H9 (cell line): ENCODE measurements around the gene DBN1. TPM values are rescaled to one million over a fixed set of nuclear protein-coding genes. Genes with fewer than 3 reads are reported as not detected.
A peak's percentile ranks its signal among the peaks of the same experiment; 100 is the strongest.

ENCODE experiments used
- DNase-seq: peaks from one replicate; pipeline ENCODE4 v3.0.0-alpha.2; 2017
- H2AFZ ChIP-seq: one replicate; pipeline ENCODE4 v1.6.1; 2013; ENCODE audit warnings: mild to moderate bottlenecking, low read length, control low read depth, moderate library complexity
- H2AK5ac ChIP-seq: 2 replicates; pipeline ENCODE4 v1.6.1; 2013; ENCODE audit warnings: low read length, control low read depth, mixed read lengths; ENCODE audit not compliant: insufficient read length
- H2BK120ac ChIP-seq: one replicate; pipeline ENCODE4 v1.6.1; 2013; ENCODE audit warnings: low read depth, mild to moderate bottlenecking, low read length, control low read depth, inconsistent platforms; ENCODE audit not compliant: poor library complexity, severe bottlenecking
- H2BK12ac ChIP-seq: 2 replicates; pipeline ENCODE4 v1.6.1; 2013; ENCODE audit warnings: low read length, control low read depth, mixed read lengths, low read depth; ENCODE audit not compliant: insufficient read length
- H2BK15ac ChIP-seq: 2 replicates; pipeline ENCODE4 v1.6.1; 2013; ENCODE audit warnings: low read depth, low read length, control low read depth
- H2BK20ac ChIP-seq: one replicate; pipeline ENCODE4 v1.6.1; 2013; ENCODE audit warnings: low read depth, mild to moderate bottlenecking, low read length, control low read depth, inconsistent platforms; ENCODE audit not compliant: poor library complexity, severe bottlenecking
- H2BK5ac ChIP-seq: 2 replicates; pipeline ENCODE4 v1.6.1; 2013; ENCODE audit warnings: low read length, control low read depth, mixed read lengths; ENCODE audit not compliant: insufficient read length
- H3K14ac ChIP-seq: 2 replicates; pipeline ENCODE4 v1.6.1; 2013; ENCODE audit warnings: low read length, control low read depth; ENCODE audit not compliant: insufficient read depth
- H3K18ac ChIP-seq: 2 replicates; pipeline ENCODE4 v1.6.1; 2013; ENCODE audit warnings: low read depth, mild to moderate bottlenecking, mixed read lengths, low read length, control low read depth; ENCODE audit not compliant: insufficient read length
- H3K23ac ChIP-seq: 2 replicates; pipeline ENCODE4 v1.6.1; 2013; ENCODE audit warnings: low read length, control low read depth, mixed read lengths, low read depth; ENCODE audit not compliant: insufficient read length
- H3K23me2 ChIP-seq: 2 replicates; pipeline ENCODE4 v1.6.1; 2013; ENCODE audit warnings: low read depth, mild to moderate bottlenecking, mixed read lengths, low read length, control low read depth; ENCODE audit not compliant: insufficient read length, poor library complexity, severe bottlenecking
- H3K27ac ChIP-seq: 2 replicates; pipeline ENCODE4 v1.5.1; 2013; ENCODE audit warnings: low read length, control low read depth, mixed read lengths, low read depth; ENCODE audit not compliant: insufficient read length
- H3K27me3 ChIP-seq: 2 replicates; pipeline ENCODE4 v1.6.1; 2013; ENCODE audit warnings: low read length, control low read depth, inconsistent platforms; ENCODE audit not compliant: insufficient read depth
- H3K4ac ChIP-seq: 2 replicates; pipeline ENCODE4 v1.6.1; 2013; ENCODE audit warnings: low read depth, mild to moderate bottlenecking, control low read depth, inconsistent platforms, low read length, moderate library complexity
- H3K4me1 ChIP-seq: 2 replicates; pipeline ENCODE4 v1.6.1; 2013; ENCODE audit warnings: low read length, control low read depth, inconsistent platforms; ENCODE audit not compliant: insufficient read depth
- H3K4me2 ChIP-seq: 2 replicates; pipeline ENCODE4 v1.6.1; 2013; ENCODE audit warnings: low read length, control low read depth, mixed read lengths; ENCODE audit not compliant: insufficient read length, insufficient read depth
- H3K56ac ChIP-seq: 2 replicates; pipeline ENCODE4 v1.6.1; 2013; ENCODE audit warnings: low read depth, mild to moderate bottlenecking, mixed read lengths, low read length, control low read depth; ENCODE audit not compliant: insufficient read length
- H3K79me1 ChIP-seq: 2 replicates; pipeline ENCODE4 v1.6.1; 2013; ENCODE audit warnings: low read depth, mild to moderate bottlenecking, moderate library complexity, low read length, control low read depth, inconsistent platforms; ENCODE audit not compliant: insufficient read depth, poor library complexity, severe bottlenecking
- H3K79me2 ChIP-seq: 2 replicates; pipeline ENCODE4 v1.6.1; 2013; ENCODE audit warnings: low read length, control low read depth, inconsistent platforms; ENCODE audit not compliant: insufficient read depth
- H3K9ac ChIP-seq: 2 replicates; pipeline ENCODE4 v1.6.1; 2013; ENCODE audit warnings: low read length, control low read depth, mixed read lengths; ENCODE audit not compliant: insufficient read length; ENCODE audit errors: extremely low read depth
- H3K9me3 ChIP-seq: one replicate; pipeline ENCODE4 v1.6.1; 2013; ENCODE audit warnings: low read depth, low read length, inconsistent platforms; ENCODE audit not compliant: control insufficient read depth
- H3T11ph ChIP-seq: one replicate; pipeline ENCODE4 v1.6.1; 2013; ENCODE audit warnings: mild to moderate bottlenecking, low read length, control low read depth, inconsistent platforms
- H4K20me1 ChIP-seq: one replicate; pipeline ENCODE4 v1.6.1; 2013; ENCODE audit not compliant: control insufficient read depth, insufficient read length, insufficient read depth
- H4K5ac ChIP-seq: 2 replicates; pipeline ENCODE4 v1.6.1; 2013; ENCODE audit warnings: low read depth, mild to moderate bottlenecking, mixed read lengths, low read length, control low read depth; ENCODE audit not compliant: insufficient read length
- H4K8ac ChIP-seq: replicated peaks from 2 replicates; pipeline ENCODE4 v1.6.1; 2013; ENCODE audit warnings: low read length, control low read depth, mixed read lengths, low read depth; ENCODE audit not compliant: insufficient read length
- H4K91ac ChIP-seq: 2 replicates; pipeline ENCODE4 v1.6.1; 2013; ENCODE audit warnings: low read depth, mild to moderate bottlenecking, moderate library complexity, mixed read lengths, low read length, control low read depth; ENCODE audit not compliant: insufficient read length
- H3K27ac Mint-ChIP-seq, 3 experiments: 2 replicates in 2 of 3; 3 replicates in 1 of 3; pipeline ENCODE4 v1.8.0; 2020 to 2021; ENCODE audit warnings: mixed read lengths in 3 of 3, mild to moderate bottlenecking in 1 of 3, moderate library complexity in 1 of 3
- H3K27me3 Mint-ChIP-seq: 2 replicates; pipeline ENCODE4 v1.8.0; 2021; ENCODE audit warnings: low read depth, mild to moderate bottlenecking, moderate library complexity, mixed read lengths
- H3K36me3 Mint-ChIP-seq, 3 experiments: 2 replicates in 2 of 3; 3 replicates in 1 of 3; pipeline ENCODE4 v1.8.0; 2020 to 2021; ENCODE audit warnings: low read depth in 3 of 3, mixed read lengths in 3 of 3; ENCODE audit not compliant: insufficient read depth in 1 of 3
- H3K4me1 Mint-ChIP-seq, 2 experiments: 2 replicates each; pipeline ENCODE4 v1.8.0; 2020; ENCODE audit warnings: mixed read lengths in 2 of 2
- H3K4me3 Mint-ChIP-seq, 2 experiments: 2 replicates in 1 of 2; 3 replicates in 1 of 2; pipeline ENCODE4 v1.8.0; 2020 to 2021; ENCODE audit warnings: mild to moderate bottlenecking in 2 of 2, mixed read lengths in 2 of 2, moderate library complexity in 1 of 2
- H3K9me3 Mint-ChIP-seq, 2 experiments: 2 replicates in 1 of 2; 3 replicates in 1 of 2; pipeline ENCODE4 v1.8.0; 2020; ENCODE audit warnings: mild to moderate bottlenecking in 2 of 2, mixed read lengths in 2 of 2, moderate library complexity in 1 of 2
- CTCF ChIP-seq: fragments of 200-600 bp; sonication (generic); conservative IDR thresholded peaks from 3 replicates; pipeline ENCODE4 v1.8.0; 2021; ENCODE audit warnings: antibody characterized with exemption, mild to moderate bottlenecking
- WGBS: extraction: QIAGEN DNeasy Blood & Tissue Kit; methylation state at CpG from one replicate; pipeline ENCODE4 v1.1.7; 2013; ENCODE audit warnings: missing lambda C conversion rate, low lambda C conversion rate, mixed read lengths; ENCODE audit not compliant: insufficient read length; ENCODE audit errors: extremely low coverage; 5-methylcytosine and 5-hydroxymethylcytosine counted together
- total RNA-seq: library from RNA; stranded (reverse); gene quantifications from 2 replicates; pipeline ENCODE4 v1.2.1, GENCODE V29; 2021

DBN1 gene
- total RNA-seq, 1 experiment from 2014 or later: 340 TPM

DNA sequence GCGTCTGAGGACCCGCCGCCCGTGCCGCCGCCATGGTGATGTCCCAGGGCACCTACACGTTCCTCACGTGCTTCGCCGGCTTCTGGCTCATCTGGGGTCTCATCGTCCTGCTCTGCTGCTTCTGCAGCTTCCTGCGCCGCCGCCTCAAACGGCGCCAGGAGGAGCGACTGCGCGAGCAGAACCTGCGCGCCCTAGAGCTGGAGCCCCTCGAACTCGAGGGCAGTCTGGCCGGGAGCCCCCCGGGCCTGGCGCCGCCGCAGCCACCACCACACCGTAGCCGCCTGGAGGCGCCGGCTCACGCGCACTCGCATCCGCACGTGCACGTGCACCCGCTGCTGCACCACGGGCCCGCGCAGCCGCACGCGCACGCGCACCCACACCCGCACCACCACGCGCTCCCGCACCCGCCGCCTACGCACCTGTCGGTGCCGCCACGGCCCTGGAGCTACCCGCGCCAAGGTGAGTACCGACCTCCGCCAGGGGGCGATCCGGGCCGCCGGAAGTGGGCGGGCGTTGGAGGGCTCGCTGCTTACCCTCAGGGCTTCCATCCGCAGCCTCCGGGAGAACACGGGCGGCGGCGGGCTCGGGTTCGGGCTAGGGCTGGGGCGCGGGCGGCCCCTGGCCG is 18.3 kb downstream of the DBN1 start:
- peak; percentile 88 for TF ChIP-seq CTCF
- Histone ChIP-seq H3K9me3 (no peaks in the 10 kb centered on the region), H3K23ac (no peak overlapping the region), H4K8ac (no peak overlapping the region), H3K18ac (peak overlapping the region; percentile 97), H3K14ac (peak overlapping the region; percentile 98), H3K56ac (no peak overlapping the region), H4K91ac (no peak overlapping the region), H2BK20ac (no peak overlapping the region), H3K23me2 (peaks cover 14% of the 10 kb centered on the region), H2AK5ac (no peak overlapping the region), H2AFZ (no peak overlapping the region), H3K9ac (peak overlapping the region; percentile 66), H3T11ph (no peak overlapping the region), H3K27ac (no peak overlapping the region), H3K4ac (peak overlapping the region; percentile 68; the same call in 1 of the 2 replicates), H3K27me3 (peaks cover 4% of the 10 kb centered on the region; the same call in 1 of the 2 replicates), H2BK15ac (peak overlapping the region; percentile 42; the same call in 1 of the 2 replicates), H2BK5ac (no peak overlapping the region), H2BK120ac (peak overlapping the region; percentile 72), H3K79me2 (no peaks in the 10 kb centered on the region), H4K5ac (no peak overlapping the region), H3K79me1 (no peaks in the 10 kb centered on the region), H3K4me1 (no peaks in the 10 kb centered on the region), H3K4me2 (peak overlapping the region; percentile 73), H4K20me1 (no peaks in the 10 kb centered on the region), H2BK12ac (no peak overlapping the region)
- Mint-ChIP-seq H3K27me3 (peaks cover 25% of the 10 kb centered on the region), H3K4me3 (peak overlapping the region; percentile 72 to 86), H3K4me1 (peaks cover 26 to 31% of the 10 kb centered on the region in 2 experiments), H3K9me3 (no peaks in the 10 kb centered on the region; a peak in 1 of 5 replicates), H3K36me3 (peaks cover 13 to 44% (median 31%) of the 10 kb centered on the region in 3 experiments), H3K27ac (peak overlapping the region in 2 of 3 experiments; percentile 84 to 85; a peak in 2 of 7 replicates)
- no CpG with 5 or more reads among the region's 80 CpGs for WGBS
- DNase-seq: peak; percentile 93
